Adrenal gland (tissue), 5 donors: ENCODE measurements around the gene PSORS1C1.

Source experiments
- CTCF ChIP-seq, 6 experiments: fragments of 450-650 bp in 4 of 6; fragments of 200-600 bp in 2 of 6; sonication (generic) in 1 of 6; IDR thresholded peaks; 1 replicate in 5 of 6; 2 replicates in 1 of 6; pipeline versions ENCODE4 v1.5.1 to v1.8.0; 2016 to 2021; ENCODE audit warnings: antibody characterized with exemption in 6 of 6, mild to moderate bottlenecking in 2 of 6, moderate library complexity in 1 of 6
- POLR2A ChIP-seq, 2 donors: fragments of 450-650 bp; IDR thresholded peaks; one replicate each; pipeline ENCODE4 v1.6.1; 2017; ENCODE audit warnings: antibody characterized with exemption in 2 of 2, mild to moderate bottlenecking in 2 of 2, moderate library complexity in 1 of 2
- donor health status: DM: no; HTN: no; CAD: no.

- no peak for TF ChIP-seq POLR2A (IDR thresholded peaks at IDR 0.05)
- TF ChIP-seq CTCF (IDR thresholded peaks at IDR 0.05) = no peak
Observed at GRCh38 chr6:31092238-31092637, 22.4 kb upstream of the PSORS1C1 start.
